Activated naive CD4-positive, alpha-beta T cell treated with anti-CD3 and anti-CD28 coated beads, Interleukin-2, amount 50 U/mL, for 24 hours (primary cell): Measurements from ENCODE around the gene RNF151.
"Not testable (repeated sequence)": the region's sequence is repeated elsewhere in the genome, so short reads cannot be mapped to it uniquely, and the experiment has no call there.

ENCODE experiments used
- H3K27ac Mint-ChIP-seq: one replicate; pipeline ENCODE4 v1.8.0; 2021; ENCODE audit warnings: mild to moderate bottlenecking, mixed read lengths
- H3K27me3 Mint-ChIP-seq: one replicate; pipeline ENCODE4 v1.8.0; 2021; ENCODE audit warnings: mixed read lengths
- H3K36me3 Mint-ChIP-seq: one replicate; pipeline ENCODE4 v1.8.0; 2021; ENCODE audit warnings: mixed read lengths
- H3K4me1 Mint-ChIP-seq: one replicate; pipeline ENCODE4 v1.8.0; 2021; ENCODE audit warnings: mixed read lengths
- H3K4me3 Mint-ChIP-seq: one replicate; pipeline ENCODE4 v1.8.0; 2021; ENCODE audit warnings: mild to moderate bottlenecking, mixed read lengths
- H3K9me3 Mint-ChIP-seq: one replicate; pipeline ENCODE4 v1.8.0; 2021; ENCODE audit warnings: mixed read lengths

Gene RNF151

DNA sequence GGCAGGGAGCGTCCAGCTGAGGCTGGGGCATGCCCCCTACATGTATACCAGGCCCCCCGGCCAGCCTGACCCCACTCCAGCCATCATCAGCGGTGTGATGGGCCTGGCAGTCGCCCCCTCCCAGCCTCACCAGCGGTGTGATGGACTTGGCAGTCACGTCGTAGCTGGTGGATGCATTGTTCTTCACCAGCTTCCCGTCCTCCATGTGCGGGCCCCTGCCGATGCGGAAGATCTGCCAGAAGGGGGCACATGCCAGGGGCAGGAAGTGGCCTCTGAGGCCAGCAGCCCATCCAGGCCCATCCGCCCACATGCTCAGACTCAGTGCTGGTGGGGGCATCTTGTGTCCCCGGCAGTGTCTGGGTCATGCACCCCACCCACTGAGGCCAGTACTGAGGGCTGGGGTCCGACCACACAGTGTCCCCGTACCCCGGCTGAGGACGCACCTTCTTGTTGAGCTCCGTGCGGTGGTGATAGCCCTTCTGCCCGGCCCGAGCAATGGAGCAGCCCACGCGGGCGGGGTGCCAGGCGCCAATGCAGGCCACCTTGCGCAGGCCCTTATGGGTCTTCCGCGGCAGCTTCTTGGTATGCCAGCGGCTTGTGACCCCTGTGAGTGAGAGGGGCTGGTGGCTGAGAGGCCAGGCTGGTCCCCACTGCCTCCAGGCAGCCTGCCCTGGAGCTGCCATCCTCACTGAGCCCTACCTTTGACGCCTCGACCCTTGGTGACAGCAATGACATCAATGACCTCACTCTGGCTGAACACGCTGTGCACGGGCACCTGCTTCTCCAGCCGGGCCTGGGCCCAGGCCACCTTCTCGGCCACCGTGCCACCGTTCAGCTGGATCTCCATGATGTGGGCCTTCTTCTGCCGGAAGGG is 19.9 kb upstream of the RNF151 start:
- H3K4me3 Mint-ChIP-seq: no peak overlapping the region
- H3K27me3 Mint-ChIP-seq: no peaks in the 10 kb centered on the region
- no peak overlapping the region for H3K27ac Mint-ChIP-seq
- peaks cover 15% of the 10 kb centered on the region for H3K4me1 Mint-ChIP-seq
- no peaks in the 10 kb centered on the region for H3K36me3 Mint-ChIP-seq
- no peaks in the 10 kb centered on the region for H3K9me3 Mint-ChIP-seq

DNA sequence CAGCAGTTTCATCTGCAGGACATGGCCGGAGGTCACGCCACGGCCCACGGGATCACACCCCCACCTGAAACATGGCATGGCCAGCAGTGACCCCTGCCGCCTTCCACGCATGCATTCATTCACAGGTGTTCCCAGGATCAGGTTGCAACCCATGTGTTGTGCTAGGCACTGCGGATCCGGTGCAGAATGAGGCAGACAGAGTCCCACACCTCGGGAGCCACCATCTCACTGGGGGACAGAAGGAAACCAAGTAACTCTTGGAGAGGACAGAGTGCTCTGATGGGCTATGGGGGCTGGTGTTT is 19.3 kb upstream of the RNF151 start:
- Mint-ChIP-seq H3K27ac (no peak overlapping the region), H3K9me3 (no peaks in the 10 kb centered on the region), H3K27me3 (no peaks in the 10 kb centered on the region), H3K36me3 (no peaks in the 10 kb centered on the region), H3K4me1 (peaks cover 10% of the 10 kb centered on the region), H3K4me3 (no peak overlapping the region)

DNA sequence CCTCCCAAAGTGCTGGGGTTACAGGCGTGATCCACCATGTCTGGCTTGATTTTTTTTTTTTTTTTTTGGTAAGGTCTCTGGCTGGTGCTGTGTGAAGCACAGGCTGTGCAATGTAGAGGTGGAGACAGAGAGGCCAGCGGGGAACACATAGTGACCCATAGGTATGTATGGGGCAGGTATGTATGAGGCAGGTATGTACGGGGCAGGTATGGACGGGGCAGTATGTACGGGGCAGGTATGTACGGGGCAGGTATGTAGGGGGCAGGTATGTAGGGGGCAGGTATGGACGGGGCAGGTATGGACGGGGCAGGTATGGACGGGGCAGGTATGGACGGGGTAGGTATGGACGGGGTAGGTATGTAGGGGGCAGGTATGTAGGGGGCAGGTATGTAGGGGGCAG is 17.1 kb upstream of the RNF151 start:
- H3K4me3 Mint-ChIP-seq: no peak overlapping the region

DNA sequence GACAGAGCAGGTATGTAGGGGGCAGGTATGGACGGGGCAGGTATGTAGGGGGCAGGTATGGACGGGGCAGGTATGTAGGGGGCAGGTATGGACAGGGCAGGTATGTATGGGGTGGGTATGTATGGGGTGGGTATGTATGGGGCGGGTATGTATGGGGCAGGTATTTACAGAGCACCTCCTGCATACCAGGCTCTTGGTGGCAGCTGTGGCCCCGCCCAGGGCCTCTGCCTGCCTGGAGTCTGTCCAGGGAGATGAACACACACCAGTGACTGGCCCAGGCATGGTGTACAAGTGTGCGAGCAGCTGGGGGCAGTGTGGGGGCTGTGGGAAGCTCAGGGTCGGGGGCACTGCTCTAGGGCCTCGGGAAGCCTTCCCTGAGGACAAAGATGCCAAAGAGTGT is 16.6 kb upstream of the RNF151 start:
- Mint-ChIP-seq H3K27me3 (no peaks in the 10 kb centered on the region), H3K27ac (no peak overlapping the region), H3K4me3 (no peak overlapping the region), H3K36me3 (no peaks in the 10 kb centered on the region), H3K4me1 (no peaks in the 10 kb centered on the region), H3K9me3 (no peaks in the 10 kb centered on the region)

More for the DNA sequence above, 17.1 kb upstream of the RNF151 start:
- Mint-ChIP-seq H3K9me3 (no peaks in the 10 kb centered on the region), H3K4me1 (peaks cover 1% of the 10 kb centered on the region), H3K36me3 (no peaks in the 10 kb centered on the region), H3K27ac (no peak overlapping the region), H3K27me3 (no peaks in the 10 kb centered on the region)

DNA sequence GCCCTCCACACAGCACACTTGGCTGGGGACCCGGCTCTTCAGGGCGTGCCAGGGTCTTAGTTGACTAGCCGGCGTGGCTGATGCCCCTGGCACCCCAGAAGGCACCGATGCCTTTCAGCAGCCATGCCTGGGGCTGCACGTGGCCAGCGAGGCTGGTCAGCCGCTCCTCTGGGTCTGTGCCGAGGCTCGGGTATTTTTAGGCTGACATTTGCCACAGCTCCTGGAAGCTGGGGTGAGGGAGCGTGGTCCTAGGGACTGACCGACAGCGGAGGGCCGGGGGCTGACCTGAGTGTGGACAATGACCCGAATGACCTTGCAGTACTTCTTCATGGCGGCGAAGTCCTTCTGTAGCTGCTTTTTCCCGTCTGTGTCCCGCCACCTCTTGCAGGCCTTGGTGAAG is 16.1 kb upstream of the RNF151 start:
- Mint-ChIP-seq H3K27ac (no peak overlapping the region), H3K36me3 (no peaks in the 10 kb centered on the region), H3K27me3 (no peaks in the 10 kb centered on the region), H3K4me1 (no peaks in the 10 kb centered on the region), H3K4me3 (no peak overlapping the region), H3K9me3 (no peaks in the 10 kb centered on the region)

DNA sequence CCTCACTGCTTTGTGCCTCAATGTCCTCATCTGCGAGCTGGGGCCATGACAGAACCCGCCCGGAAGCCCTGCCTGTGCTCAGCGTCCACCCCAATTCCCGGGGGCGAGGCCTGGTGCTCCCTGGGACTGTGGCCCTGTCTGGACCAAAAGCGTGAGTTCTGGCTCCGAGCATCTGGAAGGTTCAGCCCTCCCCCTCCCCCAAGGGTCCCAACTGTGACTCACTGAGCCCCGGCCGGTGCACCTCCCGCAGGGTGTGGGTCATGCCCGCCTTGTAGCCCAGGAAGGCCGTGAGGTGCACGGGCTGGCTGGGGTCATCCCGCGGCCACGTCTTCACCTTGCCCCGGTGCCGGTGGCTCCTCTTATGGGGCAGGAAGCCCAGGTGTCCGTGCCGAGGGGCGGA is 12.9 kb upstream of the RNF151 start:
- no peaks in the 10 kb centered on the region for H3K27me3 Mint-ChIP-seq
- no peak overlapping the region for H3K27ac Mint-ChIP-seq
- H3K9me3 Mint-ChIP-seq: no peaks in the 10 kb centered on the region
- H3K4me3 Mint-ChIP-seq: no peak overlapping the region
- H3K36me3 Mint-ChIP-seq: no peaks in the 10 kb centered on the region
- H3K4me1 Mint-ChIP-seq: no peaks in the 10 kb centered on the region

DNA sequence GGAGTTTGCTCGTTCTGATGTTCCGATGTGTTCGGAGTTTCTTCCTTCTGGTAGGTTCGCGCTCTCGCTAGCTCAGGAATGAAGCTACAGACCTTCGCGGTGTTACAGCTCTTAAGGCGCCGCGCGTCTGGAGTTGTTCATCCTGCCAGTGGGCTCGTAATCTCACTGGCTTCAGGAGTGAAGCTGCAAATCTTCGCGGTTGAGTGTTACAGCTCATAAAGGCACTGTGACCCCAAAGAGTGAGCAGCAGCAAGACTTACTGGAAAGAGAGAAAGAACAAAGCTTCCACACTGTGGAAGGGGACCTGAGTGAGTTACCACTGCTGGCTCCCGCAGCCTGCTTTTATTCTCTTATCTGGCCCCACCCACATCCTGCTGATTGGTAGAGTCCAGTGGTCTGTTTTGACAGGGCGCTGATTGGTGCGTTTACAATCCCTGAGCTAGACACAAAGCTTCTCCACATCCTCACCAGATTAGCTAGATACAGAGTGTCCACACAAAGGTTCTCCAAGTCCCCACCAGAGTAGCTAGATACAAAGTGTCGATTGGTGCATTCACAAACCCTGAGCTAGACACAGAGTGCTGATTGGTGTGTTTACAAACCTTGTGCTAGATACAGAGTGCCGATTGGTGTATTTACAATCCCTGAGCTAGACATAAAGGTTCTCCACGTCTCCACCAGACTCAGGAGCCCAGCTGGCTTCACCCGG is 9.1 kb upstream of the RNF151 start:
- not testable (repeated sequence) for H3K27me3 Mint-ChIP-seq, H3K27ac Mint-ChIP-seq, H3K4me3 Mint-ChIP-seq, H3K36me3 Mint-ChIP-seq, H3K9me3 Mint-ChIP-seq
- H3K4me1 Mint-ChIP-seq: peaks cover 21% of the 10 kb centered on the region

DNA sequence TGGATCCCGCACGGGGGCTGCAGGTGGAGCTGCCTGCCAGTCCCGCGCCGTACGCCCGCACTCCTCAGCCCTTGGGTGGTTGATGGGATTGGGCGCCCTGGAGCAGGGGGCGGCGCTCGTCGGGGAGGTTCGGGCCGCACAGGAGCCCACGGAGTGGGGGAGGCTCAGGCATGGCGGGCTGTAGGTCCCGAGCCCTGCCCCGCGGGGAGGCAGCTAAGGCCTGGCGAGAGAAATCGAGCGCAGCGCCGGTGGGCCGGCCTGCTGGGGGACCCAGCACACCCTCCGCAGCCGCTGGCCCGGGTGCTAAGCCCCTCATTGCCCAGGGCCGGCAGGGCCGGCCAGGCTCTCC is 8.5 kb upstream of the RNF151 start:
- peaks cover 25% of the 10 kb centered on the region for H3K4me1 Mint-ChIP-seq
- not testable (repeated sequence) for H3K4me3 Mint-ChIP-seq

DNA sequence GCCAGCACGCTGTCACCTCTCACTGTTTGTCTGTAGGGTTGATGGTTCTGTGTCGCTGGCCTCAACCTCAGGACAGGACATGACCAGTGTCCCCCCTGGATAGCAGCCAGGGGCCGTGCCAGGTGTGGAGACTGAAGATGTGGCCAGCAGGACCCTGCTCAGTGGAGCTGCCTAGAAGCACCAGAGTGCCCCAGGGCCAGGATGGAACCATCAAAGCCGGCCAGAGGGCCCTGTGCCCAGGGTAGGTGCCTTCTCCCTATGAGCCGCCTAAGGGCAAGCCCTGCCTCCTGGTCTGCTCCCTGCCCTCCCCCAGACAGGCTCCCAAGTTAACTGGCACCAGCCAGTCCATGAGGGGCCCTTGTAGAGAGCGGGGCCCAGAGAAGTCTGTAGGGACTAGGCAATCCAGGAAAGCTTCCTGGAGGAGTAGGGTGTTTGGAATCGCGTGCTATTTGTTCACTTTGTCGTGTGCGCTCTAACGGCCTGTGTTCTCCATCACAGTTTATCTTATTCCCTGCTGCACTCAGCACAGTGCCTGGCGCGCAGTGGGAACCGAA is 7.9 kb upstream of the RNF151 start:
- peaks cover 28% of the 10 kb centered on the region for H3K4me1 Mint-ChIP-seq
- H3K36me3 Mint-ChIP-seq: peaks cover 15% of the 10 kb centered on the region
- peak overlapping the region; percentile 46 for H3K27ac Mint-ChIP-seq
- H3K9me3 Mint-ChIP-seq: no peaks in the 10 kb centered on the region
- peak overlapping the region; percentile 94 for H3K4me3 Mint-ChIP-seq
- no peaks in the 10 kb centered on the region for H3K27me3 Mint-ChIP-seq

More for the DNA sequence above, 8.5 kb upstream of the RNF151 start:
- H3K27me3 Mint-ChIP-seq, H3K27ac Mint-ChIP-seq, H3K36me3 Mint-ChIP-seq, H3K9me3 Mint-ChIP-seq: not testable (repeated sequence)

DNA sequence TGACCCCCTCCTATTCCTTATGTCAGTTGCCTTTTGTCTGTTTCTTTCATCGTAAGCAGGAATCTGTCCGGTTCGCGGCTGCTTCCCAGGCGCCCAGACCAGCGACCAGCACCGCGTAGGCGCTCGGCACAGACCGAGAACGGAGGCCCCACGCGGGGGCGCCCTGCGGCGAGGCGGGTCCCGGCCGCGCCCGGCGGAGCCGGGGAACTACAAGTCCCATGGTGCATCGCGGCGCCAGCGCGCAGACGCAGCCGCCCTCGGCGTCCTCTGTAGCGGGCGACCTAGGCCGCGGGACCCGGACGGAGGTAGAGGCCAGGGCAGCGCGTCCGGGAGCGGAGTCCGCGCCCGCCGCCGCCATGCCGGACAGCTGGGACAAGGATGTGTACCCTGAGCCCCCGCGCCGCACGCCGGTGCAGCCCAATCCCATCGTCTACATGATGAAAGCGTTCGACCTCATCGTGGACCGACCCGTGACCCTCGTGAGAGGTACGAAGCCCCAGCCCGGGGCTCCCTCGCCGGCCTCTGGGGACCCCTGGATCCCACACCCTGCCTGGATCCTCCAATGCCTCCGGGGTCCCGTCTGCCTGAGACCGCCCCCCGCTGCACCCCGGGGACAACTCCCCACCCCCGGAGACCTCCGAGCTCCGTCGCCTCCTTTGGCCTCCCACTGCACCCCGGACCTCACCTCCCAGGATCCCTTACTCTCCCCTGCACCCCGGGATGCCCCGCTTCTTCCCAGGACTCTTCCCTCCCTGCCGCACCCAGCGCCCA is 7.2 kb upstream of the RNF151 start, which contains the start of gene NDUFB10:
NDUFB10 (plus strand) TSS at position 270 of the 771 bp plus-strand sequence; CDS start at position 357, 87 bp downstream.
- peak within 1 kb of the TSS; percentile 92 for H3K27ac Mint-ChIP-seq
- H3K4me1 Mint-ChIP-seq: peaks cover 28% of the 10 kb centered on the region
- H3K36me3 Mint-ChIP-seq: peaks cover 19% of the 10 kb centered on the region
- H3K27me3 Mint-ChIP-seq: no peaks in the 10 kb centered on the region
- H3K4me3 Mint-ChIP-seq: peak within 1 kb of the TSS; percentile 94
- no peaks in the 10 kb centered on the region for H3K9me3 Mint-ChIP-seq

DNA sequence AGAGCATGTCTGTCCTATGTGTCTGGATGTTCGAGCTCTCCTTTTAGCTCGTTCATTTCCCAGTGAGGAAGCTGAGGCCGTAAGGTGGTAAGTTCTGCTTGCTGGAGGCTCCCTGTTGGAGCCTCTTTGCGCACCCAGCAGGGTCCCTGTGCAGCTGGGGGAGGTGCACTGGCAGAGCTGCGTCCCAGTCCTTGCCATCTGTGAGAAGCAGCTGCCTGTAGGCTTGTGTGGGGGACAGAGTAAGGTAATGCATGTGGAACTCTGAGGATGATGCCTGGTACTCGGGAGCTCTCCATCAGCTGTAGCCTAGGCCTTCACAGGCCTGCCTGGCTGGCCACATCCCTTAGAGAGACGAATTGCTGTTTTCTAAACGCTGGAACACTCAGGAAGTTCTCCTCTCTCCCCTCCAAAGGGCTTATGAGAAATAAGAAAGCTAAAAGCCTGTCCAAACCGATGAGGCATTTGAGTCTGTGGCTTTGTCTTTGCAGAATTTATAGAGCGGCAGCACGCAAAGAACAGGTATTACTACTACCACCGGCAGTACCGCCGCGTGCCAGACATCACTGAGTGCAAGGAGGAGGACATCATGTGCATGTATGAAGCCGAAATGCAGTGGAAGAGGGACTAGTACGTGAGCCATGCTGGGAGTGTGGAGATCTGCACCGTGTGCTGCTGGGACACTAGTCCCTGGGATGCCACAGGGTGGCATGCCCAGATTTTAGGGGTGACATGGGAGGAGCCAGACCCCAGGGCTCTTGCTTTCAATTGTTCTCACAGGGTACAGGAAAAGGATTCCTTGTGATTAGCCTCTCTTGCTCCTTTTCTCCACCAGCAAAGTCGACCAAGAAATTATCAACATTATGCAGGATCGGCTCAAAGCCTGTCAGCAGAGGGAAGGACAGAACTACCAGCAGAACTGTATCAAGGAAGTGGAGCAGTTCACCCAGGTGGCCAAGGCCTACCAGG is 5.7 kb upstream of the RNF151 start:
- peaks cover 22% of the 10 kb centered on the region for H3K36me3 Mint-ChIP-seq
- no peaks in the 10 kb centered on the region for H3K27me3 Mint-ChIP-seq
- peak overlapping the region; percentile 94 for H3K4me3 Mint-ChIP-seq
- H3K27ac Mint-ChIP-seq: peak overlapping the region; percentile 92
- peaks cover 34% of the 10 kb centered on the region for H3K4me1 Mint-ChIP-seq
- no peaks in the 10 kb centered on the region for H3K9me3 Mint-ChIP-seq

DNA sequence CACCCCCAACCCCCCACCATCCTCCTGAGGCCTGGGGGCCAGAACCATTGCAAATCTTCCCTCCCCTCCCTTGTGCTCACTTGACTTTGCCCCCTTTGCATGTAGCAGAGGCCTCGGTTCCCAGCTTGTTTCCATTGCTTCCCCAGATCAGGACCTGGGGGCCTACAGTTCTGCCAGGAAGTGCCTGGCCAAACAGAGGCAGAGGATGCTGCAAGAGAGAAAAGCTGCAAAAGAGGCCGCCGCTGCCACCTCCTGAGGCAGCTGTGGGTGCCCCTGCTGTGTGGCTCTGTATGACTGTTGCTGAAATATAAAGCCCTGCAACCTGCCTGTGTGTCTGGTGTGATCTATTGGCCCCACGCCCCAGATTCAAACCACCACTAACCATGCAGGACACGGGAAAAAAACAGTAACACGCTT is 5.0 kb upstream of the RNF151 start:
- Mint-ChIP-seq H3K9me3 (no peaks in the 10 kb centered on the region), H3K4me3 (peak overlapping the region; percentile 94), H3K4me1 (peaks cover 34% of the 10 kb centered on the region), H3K27me3 (no peaks in the 10 kb centered on the region), H3K36me3 (peaks cover 22% of the 10 kb centered on the region), H3K27ac (peak overlapping the region; percentile 98)

DNA sequence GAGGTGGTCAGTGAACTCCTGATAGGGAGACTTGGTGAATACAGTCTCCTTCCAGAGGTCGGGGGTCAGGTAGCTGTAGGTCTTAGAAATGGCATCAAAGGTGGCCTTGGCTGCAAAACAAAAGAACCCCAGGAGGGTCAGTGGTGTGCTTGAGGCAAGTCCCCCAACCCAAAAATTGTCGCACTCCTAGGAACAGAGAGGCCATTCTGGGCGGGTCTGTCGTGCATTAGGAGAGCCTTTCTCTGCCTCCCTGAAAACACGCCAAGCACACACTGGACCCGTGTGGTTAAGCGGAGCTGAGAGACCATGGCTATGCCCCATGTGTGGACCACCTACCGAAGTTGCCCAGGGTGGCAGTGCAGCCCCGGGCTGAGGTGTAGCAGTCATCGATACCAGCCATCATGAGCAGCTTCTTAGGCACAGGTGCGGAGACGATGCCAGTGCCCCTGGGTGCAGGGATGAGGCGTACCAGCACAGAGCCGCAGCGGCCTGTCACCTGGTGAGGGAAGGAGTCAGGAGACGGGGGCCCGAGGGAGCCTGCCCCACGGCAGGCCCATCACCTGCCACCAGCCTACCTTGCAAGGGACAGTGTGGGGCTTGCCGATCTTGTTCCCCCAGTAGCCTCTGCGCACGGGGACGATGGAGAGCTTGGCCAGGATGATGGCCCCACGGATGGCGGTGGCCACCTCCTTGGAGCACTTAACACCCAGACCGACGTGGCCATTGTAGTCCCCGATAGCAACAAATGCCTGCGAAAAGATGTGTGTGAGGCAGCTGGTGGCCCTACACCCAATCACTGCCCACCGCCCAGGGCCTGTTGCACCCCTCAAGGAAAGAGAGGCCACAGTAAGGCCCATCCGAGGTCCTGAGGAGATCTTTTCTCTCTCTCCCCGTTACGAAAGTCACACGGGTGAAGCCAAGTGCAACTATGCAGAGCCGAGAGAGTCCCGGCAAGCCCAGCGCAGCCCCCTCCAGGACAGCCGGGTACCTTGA is 4.2 kb upstream of the RNF151 start:
- H3K27ac Mint-ChIP-seq: peak overlapping the region; percentile 98
- H3K4me3 Mint-ChIP-seq: peak overlapping the region; percentile 94
- H3K9me3 Mint-ChIP-seq, H3K27me3 Mint-ChIP-seq: not testable (repeated sequence)
- peaks cover 34% of the 10 kb centered on the region for H3K4me1 Mint-ChIP-seq
- H3K36me3 Mint-ChIP-seq: peaks cover 22% of the 10 kb centered on the region
